HepG2 (cell line): ENCODE data around the gene CD151. TPM values are rescaled to one million over a fixed set of nuclear protein-coding genes. Genes with fewer than 3 reads are reported as not detected.

Experiments
- BHLHE40 ChIP-seq: IDR thresholded peaks from 2 replicates; pipeline ENCODE4 v1.6.1; 2011; ENCODE audit warnings: low read length, improper control_type of control experiment
- DNMT1 ChIP-seq: sonication (generic); formaldehyde crosslinking; IDR thresholded peaks from 2 replicates; pipeline ENCODE4 v1.5.1; 2020; ENCODE audit warnings: mild to moderate bottlenecking, missing genetic modification reagents
- E2F1 ChIP-seq: sonication (generic); formaldehyde crosslinking; IDR thresholded peaks from 2 replicates; pipeline ENCODE4 v1.5.0; 2020; ENCODE audit warnings: missing genetic modification reagents
- GATAD2A ChIP-seq: IDR thresholded peaks from 2 replicates; pipeline ENCODE4 v1.6.1; 2016
- HHEX ChIP-seq: IDR thresholded peaks from 2 replicates; pipeline ENCODE4 v1.6.1; 2016; ENCODE audit warnings: control low read depth
- KAT7 ChIP-seq: IDR thresholded peaks from 2 replicates; pipeline ENCODE4 v1.6.1; 2018; ENCODE audit warnings: borderline replicate concordance, missing compliant biosample characterization
- NR2F6 ChIP-seq, 2 experiments: IDR thresholded peaks; 2 replicates each; pipeline ENCODE4 v1.6.1; 2016; ENCODE audit warnings: antibody characterized with exemption in 1 of 2, mild to moderate bottlenecking in 1 of 2
- ONECUT2 ChIP-seq: sonication (generic); formaldehyde crosslinking; IDR thresholded peaks from 2 replicates; pipeline ENCODE4 v1.4.0; 2020; ENCODE audit warnings: missing genetic modification reagents
- PBX2 ChIP-seq: IDR thresholded peaks from 2 replicates; pipeline ENCODE4 v1.6.1; 2016; ENCODE audit warnings: control low read depth
- RBM39 ChIP-seq: fragments of 200-400 bp; formaldehyde crosslinking; IDR thresholded peaks from one replicate; pipeline ENCODE4 v1.6.1; 2018; ENCODE audit warnings: antibody characterized with exemption, mild to moderate bottlenecking, low read depth, low read length; ENCODE audit not compliant: poor library complexity, severe bottlenecking
- RELA ChIP-seq: sonication (generic); formaldehyde crosslinking; IDR thresholded peaks from 2 replicates; pipeline ENCODE4 v1.4.0; 2020; ENCODE audit warnings: missing genetic modification reagents
- SIN3B ChIP-seq: fragments of 150-350 bp; IDR thresholded peaks from 2 replicates; pipeline ENCODE4 v1.6.1; 2014; ENCODE audit warnings: low read length
- SRSF1 ChIP-seq: fragments of 200-400 bp; formaldehyde crosslinking; optimal IDR thresholded peaks from 2 replicates; pipeline ENCODE3; 2017; ENCODE audit warnings: mild to moderate bottlenecking, low read depth, low read length, moderate library complexity
- TFAP4 ChIP-seq: sonication (generic); IDR thresholded peaks from 2 replicates; pipeline ENCODE4 v1.6.1; 2016; ENCODE audit warnings: low read depth, borderline replicate concordance
- U2AF1 ChIP-seq: fragments of 200-400 bp; formaldehyde crosslinking; optimal IDR thresholded peaks from 2 replicates; pipeline ENCODE3; 2017; ENCODE audit warnings: mild to moderate bottlenecking, low read depth, low read length
- YY1 ChIP-seq: IDR thresholded peaks from 2 replicates; pipeline ENCODE4 v1.6.1; 2011; ENCODE audit warnings: low read length, low read depth, moderate library complexity, mild to moderate bottlenecking; ENCODE audit not compliant: insufficient read depth, insufficient replicate concordance
- ZBTB26 ChIP-seq: IDR thresholded peaks from 2 replicates; pipeline ENCODE4 v1.6.1; 2016; ENCODE audit warnings: missing compliant biosample characterization, missing genetic modification reagents, borderline replicate concordance
- ZNF33A ChIP-seq: sonication (generic); formaldehyde crosslinking; IDR thresholded peaks from 2 replicates; pipeline ENCODE4 v1.5.1; 2020; ENCODE audit warnings: missing genetic modification reagents, mild to moderate bottlenecking, moderate library complexity, borderline replicate concordance
- ZNF563 ChIP-seq: sonication (generic); formaldehyde crosslinking; IDR thresholded peaks from 2 replicates; pipeline ENCODE4 v1.8.0; 2022; ENCODE audit warnings: mild to moderate bottlenecking, moderate library complexity, missing genetic modification reagents
- ZNF768 ChIP-seq: sonication (generic); formaldehyde crosslinking; IDR thresholded peaks from 2 replicates; pipeline ENCODE4 v1.4.0; 2020; ENCODE audit warnings: missing genetic modification reagents
- ZUFSP ChIP-seq: sonication (generic); formaldehyde crosslinking; IDR thresholded peaks from 2 replicates; pipeline ENCODE4 v1.9.0; 2021; ENCODE audit warnings: missing genetic modification reagents, mild to moderate bottlenecking, borderline replicate concordance
- polyA plus RNA-seq, 8 experiments: library from polyadenylated mRNA; depleted of rRNA in 3 of 8; stranded (reverse) in 7 of 8; unstranded in 1 of 8; fragments of >200 nt; fragmentation: Illumina TruSeq in 4 of 8; extraction: Trizol in 4 of 8; gene quantifications; 2 replicates each; pipeline versions ENCODE4 v1.2.1 to v1.2.3, GENCODE V29; 2011 to 2016; ENCODE audit warnings: low read depth in 4 of 8, missing spikeins in 1 of 8, mixed read lengths in 1 of 8; ENCODE audit not compliant: insufficient read depth in 1 of 8
- total RNA-seq, 5 experiments: library from RNA; depleted of rRNA; stranded (reverse); fragments of >200 nt; fragmentation: Illumina TruSeq; extraction: Trizol; gene quantifications; 2 replicates each; pipeline ENCODE4 v1.2.3, GENCODE V29; 2016; ENCODE audit warnings: low read depth in 1 of 5

Gene CD151
- total and polyA plus RNA-seq, 2 of the 13 experiments (the other 11 are each of a cell fraction or from before 2014, with no cell fraction given) = 125 to 197 TPM

- no peak for TF ChIP-seq PBX2 (CRISPR knock-in tag)
- TF ChIP-seq DNMT1 (CRISPR knock-in tag) = no peak; the same call in 1 of the 2 replicates
- no peak; the same call in 1 of the 2 replicates for TF ChIP-seq ZBTB26 (CRISPR knock-in tag)
- TF ChIP-seq BHLHE40 = no peak
- TF ChIP-seq ZNF33A (CRISPR knock-in tag) = no peak
- TF ChIP-seq RELA = no peak
- TF ChIP-seq SIN3B = no peak
- TF ChIP-seq TFAP4 = no peak
- TF ChIP-seq KAT7 (CRISPR knock-in tag) = 0 out of 2 replicates have a peak, but pooled peaks have one; percentile 5
- no peak for TF ChIP-seq ZNF563 (CRISPR knock-in tag)
- TF ChIP-seq GATAD2A (CRISPR knock-in tag) = no peak
- TF ChIP-seq ZNF768 (CRISPR knock-in tag) = no peak
- peak; percentile 34 for TF ChIP-seq RBM39
- no peak for TF ChIP-seq YY1
- TF ChIP-seq U2AF1 = no peak
- no peak for TF ChIP-seq ZUFSP (CRISPR knock-in tag)
- no peak for TF ChIP-seq ONECUT2 (CRISPR knock-in tag)
- no peak for TF ChIP-seq E2F1 (CRISPR knock-in tag)
- no peak for TF ChIP-seq HHEX (CRISPR knock-in tag)
- TF ChIP-seq SRSF1 = no peak
- no peak for TF ChIP-seq NR2F6 (IDR thresholded peaks at IDR 0.05)
- no peak for TF ChIP-seq NR2F6 (CRISPR knock-in tag; IDR thresholded peaks at IDR 0.05)
Observed at GRCh38 chr11:810040-810567, 22.6 kb upstream of the CD151 start (continued).
